GM12801 (cell line): ENCODE data around the gene RBFOX2.

ENCODE experiments used
- TF ChIP-seq, protein P1 (sequence below): IDR thresholded peaks from one replicate; pipeline ENCODE4 v1.5.1; 2011; ENCODE audit warnings: control low read depth; ENCODE audit not compliant: insufficient read length; ENCODE audit errors: extremely low read depth

Gene RBFOX2

DNA sequence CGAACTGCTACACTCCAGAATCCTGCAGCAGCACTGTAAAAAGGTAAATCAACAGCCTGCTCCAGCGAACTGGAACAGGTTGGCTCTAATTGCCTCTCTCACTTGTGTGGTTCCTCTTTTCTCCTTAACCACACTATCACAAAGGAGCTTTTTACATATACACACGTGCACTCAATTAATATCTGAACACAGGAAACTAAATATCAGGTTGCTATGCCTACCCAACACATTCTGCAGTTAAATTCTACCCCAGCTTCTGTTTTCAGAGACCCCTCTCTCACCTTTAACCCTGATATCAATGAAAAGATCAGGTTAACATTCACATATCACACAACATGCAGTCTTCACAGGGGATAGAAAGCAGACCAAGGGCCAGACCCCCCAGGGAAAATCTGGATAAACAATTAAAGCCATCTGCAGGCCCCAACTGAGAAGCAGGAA lies 11.0 kb downstream of the RBFOX2 start:
- TF ChIP-seq, protein P1, sequence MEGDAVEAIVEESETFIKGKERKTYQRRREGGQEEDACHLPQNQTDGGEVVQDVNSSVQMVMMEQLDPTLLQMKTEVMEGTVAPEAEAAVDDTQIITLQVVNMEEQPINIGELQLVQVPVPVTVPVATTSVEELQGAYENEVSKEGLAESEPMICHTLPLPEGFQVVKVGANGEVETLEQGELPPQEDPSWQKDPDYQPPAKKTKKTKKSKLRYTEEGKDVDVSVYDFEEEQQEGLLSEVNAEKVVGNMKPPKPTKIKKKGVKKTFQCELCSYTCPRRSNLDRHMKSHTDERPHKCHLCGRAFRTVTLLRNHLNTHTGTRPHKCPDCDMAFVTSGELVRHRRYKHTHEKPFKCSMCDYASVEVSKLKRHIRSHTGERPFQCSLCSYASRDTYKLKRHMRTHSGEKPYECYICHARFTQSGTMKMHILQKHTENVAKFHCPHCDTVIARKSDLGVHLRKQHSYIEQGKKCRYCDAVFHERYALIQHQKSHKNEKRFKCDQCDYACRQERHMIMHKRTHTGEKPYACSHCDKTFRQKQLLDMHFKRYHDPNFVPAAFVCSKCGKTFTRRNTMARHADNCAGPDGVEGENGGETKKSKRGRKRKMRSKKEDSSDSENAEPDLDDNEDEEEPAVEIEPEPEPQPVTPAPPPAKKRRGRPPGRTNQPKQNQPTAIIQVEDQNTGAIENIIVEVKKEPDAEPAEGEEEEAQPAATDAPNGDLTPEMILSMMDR: no peak

DNA sequence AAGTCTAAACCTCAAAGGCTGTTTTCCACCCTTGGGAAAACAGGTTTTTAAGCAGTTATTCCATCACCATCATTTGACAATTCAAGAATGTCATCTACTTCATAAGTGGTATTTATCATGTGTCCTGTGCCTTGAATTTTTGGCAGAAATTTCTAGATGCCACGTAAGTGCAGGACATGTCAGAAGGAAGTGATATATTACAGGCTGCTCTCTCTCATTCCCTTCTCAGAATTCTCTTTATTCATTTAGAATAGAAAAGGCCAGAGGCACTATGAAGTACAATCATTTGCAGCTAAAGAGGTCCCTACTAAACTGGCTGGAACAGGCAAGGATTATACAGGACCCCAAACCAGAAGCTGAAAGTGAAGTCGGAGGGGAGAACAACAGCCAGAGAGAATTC lies 11.9 kb downstream of the RBFOX2 start:
- TF ChIP-seq, protein P1: no peak

DNA sequence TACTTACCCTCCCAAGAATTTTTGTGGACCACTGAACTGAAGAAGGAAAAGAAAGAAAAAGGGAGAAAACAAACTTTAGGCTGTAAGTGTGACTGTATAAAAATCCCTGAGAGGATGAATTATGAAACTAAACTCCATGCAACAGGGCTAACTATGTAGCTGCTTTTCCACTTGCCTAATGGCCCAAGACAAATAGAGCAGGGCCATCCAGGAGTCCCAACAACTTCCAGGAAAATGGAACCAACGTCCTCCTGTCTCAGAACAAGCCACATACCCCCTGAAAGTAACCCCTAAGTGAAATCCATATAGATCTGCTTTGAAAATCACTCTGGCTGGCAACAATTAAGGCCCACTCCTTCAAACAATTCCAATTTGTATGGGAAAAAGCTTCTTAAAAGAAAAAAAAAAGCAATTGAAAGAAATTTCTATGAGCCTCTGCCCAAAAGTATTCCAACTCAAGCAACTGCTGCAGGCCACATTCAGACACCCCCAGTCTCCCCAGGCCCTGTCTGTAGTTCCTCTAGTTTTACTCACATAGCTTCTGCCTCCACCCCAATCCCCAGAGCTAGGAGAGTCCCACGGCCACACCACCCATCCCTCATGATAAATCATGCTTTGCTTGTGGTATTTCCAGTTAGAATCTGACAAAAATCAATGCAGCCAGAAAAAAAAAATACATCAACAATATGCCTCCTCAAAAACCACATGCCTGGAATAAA lies 12.7 kb downstream of the RBFOX2 start:
- TF ChIP-seq, protein P1: no peak

DNA sequence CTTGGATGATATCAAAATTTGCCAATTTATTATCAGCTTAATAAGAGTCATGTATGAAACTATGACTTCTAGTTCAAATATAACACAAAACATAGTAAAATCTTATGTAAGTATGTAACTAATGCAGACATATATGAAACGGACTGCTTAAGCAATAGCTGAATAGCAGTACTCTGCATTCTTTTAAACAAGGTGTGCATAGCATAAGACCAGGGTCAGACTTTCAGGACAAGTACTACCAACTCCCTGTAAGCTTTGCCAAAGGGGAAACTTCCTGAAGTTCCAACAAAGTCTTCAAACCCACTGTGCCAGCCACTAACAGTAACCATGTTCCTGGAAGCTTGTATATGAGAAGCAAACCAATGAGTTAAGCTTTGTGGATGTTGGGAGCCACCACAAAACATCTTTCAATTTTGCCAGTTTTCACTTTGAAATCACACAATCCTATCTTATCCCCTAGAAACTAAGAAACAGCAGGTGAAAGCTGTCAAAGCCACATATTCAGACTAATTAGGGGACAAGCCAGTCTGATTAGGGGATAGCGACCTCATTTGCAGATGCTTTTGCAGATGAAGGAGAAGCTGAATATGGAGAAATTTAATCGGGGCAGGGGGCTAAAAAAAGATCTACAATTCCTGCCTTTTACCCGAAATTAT lies 13.3 kb downstream of the RBFOX2 start:
- TF ChIP-seq, protein P1: no peak

DNA sequence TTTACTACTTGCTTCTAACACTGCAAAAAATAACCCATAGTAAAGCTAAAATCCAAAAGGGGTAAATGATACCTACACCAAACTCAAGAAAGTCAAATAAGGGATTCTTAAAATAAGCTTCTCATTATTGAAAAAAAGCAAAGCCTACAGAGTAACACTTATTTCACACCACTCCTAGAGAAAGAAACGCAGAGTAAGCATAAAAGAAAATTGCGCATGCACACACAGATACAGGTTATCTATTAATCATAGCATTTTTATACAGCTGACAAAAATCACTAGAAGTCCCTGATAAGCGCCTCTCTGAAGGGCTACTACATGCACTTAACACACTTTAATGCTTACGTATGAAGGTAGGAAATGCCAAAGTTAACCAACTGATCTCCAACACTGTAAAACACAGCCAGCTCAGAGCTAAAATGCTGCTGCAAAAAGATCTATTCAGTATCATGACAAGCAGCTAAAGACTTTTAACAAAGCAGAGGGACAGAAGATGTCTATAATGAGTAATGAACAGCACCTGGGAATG lies 14.0 kb downstream of the RBFOX2 start:
- TF ChIP-seq, protein P1: no peak

DNA sequence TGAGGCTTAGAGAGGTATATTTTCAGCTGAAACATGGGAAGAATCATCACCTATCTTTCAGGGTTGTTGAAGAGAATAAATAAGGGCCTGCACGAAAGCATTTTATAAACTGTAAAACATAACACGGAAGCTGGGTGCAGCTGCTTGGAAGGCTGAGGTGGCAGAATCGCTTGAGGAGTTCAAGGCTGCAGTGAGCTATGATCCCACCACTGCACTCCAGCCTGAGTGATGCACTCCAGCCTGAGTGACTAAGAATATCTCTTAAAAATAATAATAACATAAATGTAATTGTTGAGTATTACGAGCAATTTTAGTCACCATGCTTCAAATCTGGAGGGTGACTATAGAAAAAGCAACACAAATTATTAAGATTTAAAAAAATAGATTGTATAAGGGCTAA lies 16.3 kb downstream of the RBFOX2 start:
- TF ChIP-seq, protein P1: no peak

DNA sequence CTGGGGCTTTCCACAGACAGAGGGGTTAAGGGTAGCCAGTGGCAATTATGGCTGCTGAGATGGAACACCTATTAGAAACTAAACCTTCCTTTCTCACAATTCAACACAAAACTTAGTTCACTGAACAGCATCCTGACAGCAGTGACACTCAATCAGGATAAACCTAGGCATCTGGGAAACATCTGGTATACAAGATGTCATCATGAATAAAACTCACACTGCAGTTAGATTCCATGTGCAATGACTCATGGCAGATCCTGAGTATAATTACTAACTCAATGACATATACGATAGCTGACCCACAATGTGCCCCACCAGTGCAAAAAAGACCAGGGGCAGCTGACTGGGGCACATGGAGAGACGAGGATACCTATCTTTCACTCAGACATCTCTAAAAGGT lies 17.7 kb downstream of the RBFOX2 start:
- TF ChIP-seq, protein P1: no peak
